HepG2 (cell line): ENCODE results near the gene AHSG. TPM values are rescaled to one million over a fixed set of nuclear protein-coding genes. Genes with fewer than 3 reads are reported as not detected.

Experiments used
- DNMT1 ChIP-seq: sonication (generic); formaldehyde crosslinking; IDR thresholded peaks from 2 replicates; pipeline ENCODE4 v1.5.1; 2020; ENCODE audit warnings: mild to moderate bottlenecking, missing genetic modification reagents
- E2F5 ChIP-seq: sonication (generic); formaldehyde crosslinking; conservative IDR thresholded peaks from 2 replicates; pipeline ENCODE4 v1.4.0; 2020; ENCODE audit warnings: missing genetic modification reagents
- HDAC6 ChIP-seq: fragments of 200-600 bp; sonication (generic); IDR thresholded peaks from 2 replicates; pipeline ENCODE4 v1.7.0; 2017; ENCODE audit warnings: mild to moderate bottlenecking, antibody characterized with exemption, low read length, low read depth
- HMGXB4 ChIP-seq, 2 experiments: sonication (generic) in 1 of 2; formaldehyde crosslinking in 1 of 2; IDR thresholded peaks; 2 replicates each; pipeline versions ENCODE4 v1.4.0 to v1.6.1; 2018 to 2020; ENCODE audit warnings: missing genetic modification reagents in 2 of 2, borderline replicate concordance in 1 of 2, low read depth in 1 of 2, mild to moderate bottlenecking in 1 of 2, missing biosample characterization in 1 of 2
- KAT7 ChIP-seq: IDR thresholded peaks from 2 replicates; pipeline ENCODE4 v1.6.1; 2018; ENCODE audit warnings: borderline replicate concordance, missing compliant biosample characterization
- KDM4B ChIP-seq: sonication (generic); formaldehyde crosslinking; IDR thresholded peaks from 2 replicates; pipeline ENCODE4 v1.4.0; 2020; ENCODE audit warnings: missing genetic modification reagents
- KLF11 ChIP-seq: IDR thresholded peaks from 2 replicates; pipeline ENCODE4 v1.6.1; 2016; ENCODE audit warnings: missing compliant biosample characterization
- MIER3 ChIP-seq: IDR thresholded peaks from 2 replicates; pipeline ENCODE4 v1.6.1; 2016; ENCODE audit warnings: missing compliant biosample characterization, borderline replicate concordance
- MXD4 ChIP-seq: IDR thresholded peaks from 2 replicates; pipeline ENCODE4 v1.6.1; 2016; ENCODE audit warnings: mild to moderate bottlenecking, missing biosample characterization, missing genetic modification reagents
- NFKB2 ChIP-seq: sonication (generic); formaldehyde crosslinking; IDR thresholded peaks from 2 replicates; pipeline ENCODE4 v1.4.0; 2020; ENCODE audit warnings: missing genetic modification reagents, borderline replicate concordance
- NPAS2 ChIP-seq: sonication (generic); formaldehyde crosslinking; IDR thresholded peaks from 2 replicates; pipeline ENCODE4 v1.8.0; 2022; ENCODE audit warnings: mild to moderate bottlenecking, missing genetic modification reagents, borderline replicate concordance
- TCF12 ChIP-seq, 2 experiments: fragments of 450-650 bp in 1 of 2; sonication (generic) in 1 of 2; formaldehyde crosslinking in 1 of 2; IDR thresholded peaks; 2 replicates each; pipeline versions ENCODE4 v1.6.1 to v1.8.0; 2017 to 2022; ENCODE audit warnings: antibody characterized with exemption in 1 of 2, mild to moderate bottlenecking in 1 of 2, missing genetic modification reagents in 1 of 2, moderate library complexity in 1 of 2
- TOE1 ChIP-seq: sonication (generic); formaldehyde crosslinking; IDR thresholded peaks from 2 replicates; pipeline ENCODE4 v1.4.0; 2020; ENCODE audit warnings: mild to moderate bottlenecking, missing genetic modification reagents
- YY1 ChIP-seq: IDR thresholded peaks from 2 replicates; pipeline ENCODE4 v1.6.1; 2011; ENCODE audit warnings: low read length, low read depth, moderate library complexity, mild to moderate bottlenecking; ENCODE audit not compliant: insufficient read depth, insufficient replicate concordance
- ZMYM3 ChIP-seq: sonication (generic); formaldehyde crosslinking; IDR thresholded peaks from 2 replicates; pipeline ENCODE4 v1.5.1; 2020; ENCODE audit warnings: mild to moderate bottlenecking, missing genetic modification reagents
- ZNF33B ChIP-seq: sonication (generic); formaldehyde crosslinking; IDR thresholded peaks from 2 replicates; pipeline ENCODE4 v1.5.1; 2020; ENCODE audit warnings: mild to moderate bottlenecking, missing genetic modification reagents
- ZNF343 ChIP-seq: sonication (generic); formaldehyde crosslinking; IDR thresholded peaks from 2 replicates; pipeline ENCODE4 v1.4.0; 2020; ENCODE audit warnings: mild to moderate bottlenecking, missing genetic modification reagents
- ZNF503 ChIP-seq: sonication (generic); formaldehyde crosslinking; IDR thresholded peaks from 2 replicates; pipeline ENCODE4 v1.4.0; 2020; ENCODE audit warnings: missing genetic modification reagents
- ZNF547 ChIP-seq: sonication (generic); formaldehyde crosslinking; IDR thresholded peaks from 2 replicates; pipeline ENCODE4 v1.5.1; 2020; ENCODE audit warnings: mild to moderate bottlenecking, missing genetic modification reagents
- polyA plus RNA-seq, 8 experiments: library from polyadenylated mRNA; depleted of rRNA in 3 of 8; stranded (reverse) in 7 of 8; unstranded in 1 of 8; fragments of >200 nt; fragmentation: Illumina TruSeq in 4 of 8; extraction: Trizol in 4 of 8; gene quantifications; 2 replicates each; pipeline versions ENCODE4 v1.2.1 to v1.2.3, GENCODE V29; 2011 to 2016; ENCODE audit warnings: low read depth in 4 of 8, missing spikeins in 1 of 8, mixed read lengths in 1 of 8; ENCODE audit not compliant: insufficient read depth in 1 of 8
- total RNA-seq, 5 experiments: library from RNA; depleted of rRNA; stranded (reverse); fragments of >200 nt; fragmentation: Illumina TruSeq; extraction: Trizol; gene quantifications; 2 replicates each; pipeline ENCODE4 v1.2.3, GENCODE V29; 2016; ENCODE audit warnings: low read depth in 1 of 5
- TF ChIP-seq, protein P1 (sequence below): sonication (generic); formaldehyde crosslinking; IDR thresholded peaks from 2 replicates; pipeline ENCODE4 v1.5.0; 2020; ENCODE audit warnings: mild to moderate bottlenecking, missing genetic modification reagents, moderate library complexity
- TF ChIP-seq, protein P2 (sequence below): sonication (generic); formaldehyde crosslinking; IDR thresholded peaks from 2 replicates; pipeline ENCODE4 v1.5.0; 2020; ENCODE audit warnings: missing genetic modification reagents, mild to moderate bottlenecking, borderline replicate concordance

AHSG gene
- total and polyA plus RNA-seq, 2 of the 13 experiments (the other 11 are each of a cell fraction or from before 2014, with no cell fraction given), result 2,043 to 19,152 TPM

- TF ChIP-seq HMGXB4 (CRISPR knock-in tag; IDR thresholded peaks at IDR 0.05; ENCODE audit: borderline replicate concordance in 1 of 2, low read depth in 1 of 2) (0 out of 4 replicates have a peak, but pooled peaks of 1 of the 2 experiments have one; percentile 20), ZNF547 (peak; percentile 63), ZNF503 (CRISPR knock-in tag) (no peak), YY1 (peak; percentile 21), KDM4B (CRISPR knock-in tag) (no peak), NPAS2 (CRISPR knock-in tag) (no peak), E2F5 (CRISPR knock-in tag) (no peak), TOE1 (CRISPR knock-in tag) (no peak; the same call in 1 of the 2 replicates), KAT7 (CRISPR knock-in tag) (no peak), DNMT1 (CRISPR knock-in tag) (no peak), TCF12 (IDR thresholded peaks at IDR 0.05) (no peak), TCF12 (CRISPR knock-in tag; IDR thresholded peaks at IDR 0.05) (peak; percentile 62; the same call in 1 of the 2 replicates), ZNF33B (0 out of 2 replicates have a peak, but pooled peaks have one; percentile 11), MIER3 (CRISPR knock-in tag) (0 out of 2 replicates have a peak, but pooled peaks have one; percentile 64), NFKB2 (CRISPR knock-in tag) (peak; percentile 98), KLF11 (CRISPR knock-in tag) (0 out of 2 replicates have a peak, but pooled peaks have one; percentile 10), HDAC6 (no peak), ZMYM3 (CRISPR knock-in tag) (no peak), ZNF343 (0 out of 2 replicates have a peak, but pooled peaks have one; percentile 52), MXD4 (CRISPR knock-in tag) (0 out of 2 replicates have a peak, but pooled peaks have one; percentile 7)
- TF ChIP-seq, protein P1, sequence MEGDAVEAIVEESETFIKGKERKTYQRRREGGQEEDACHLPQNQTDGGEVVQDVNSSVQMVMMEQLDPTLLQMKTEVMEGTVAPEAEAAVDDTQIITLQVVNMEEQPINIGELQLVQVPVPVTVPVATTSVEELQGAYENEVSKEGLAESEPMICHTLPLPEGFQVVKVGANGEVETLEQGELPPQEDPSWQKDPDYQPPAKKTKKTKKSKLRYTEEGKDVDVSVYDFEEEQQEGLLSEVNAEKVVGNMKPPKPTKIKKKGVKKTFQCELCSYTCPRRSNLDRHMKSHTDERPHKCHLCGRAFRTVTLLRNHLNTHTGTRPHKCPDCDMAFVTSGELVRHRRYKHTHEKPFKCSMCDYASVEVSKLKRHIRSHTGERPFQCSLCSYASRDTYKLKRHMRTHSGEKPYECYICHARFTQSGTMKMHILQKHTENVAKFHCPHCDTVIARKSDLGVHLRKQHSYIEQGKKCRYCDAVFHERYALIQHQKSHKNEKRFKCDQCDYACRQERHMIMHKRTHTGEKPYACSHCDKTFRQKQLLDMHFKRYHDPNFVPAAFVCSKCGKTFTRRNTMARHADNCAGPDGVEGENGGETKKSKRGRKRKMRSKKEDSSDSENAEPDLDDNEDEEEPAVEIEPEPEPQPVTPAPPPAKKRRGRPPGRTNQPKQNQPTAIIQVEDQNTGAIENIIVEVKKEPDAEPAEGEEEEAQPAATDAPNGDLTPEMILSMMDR (CRISPR knock-in tag), result no peak; the same call in none of the 2 replicates
- TF ChIP-seq, protein P2, sequence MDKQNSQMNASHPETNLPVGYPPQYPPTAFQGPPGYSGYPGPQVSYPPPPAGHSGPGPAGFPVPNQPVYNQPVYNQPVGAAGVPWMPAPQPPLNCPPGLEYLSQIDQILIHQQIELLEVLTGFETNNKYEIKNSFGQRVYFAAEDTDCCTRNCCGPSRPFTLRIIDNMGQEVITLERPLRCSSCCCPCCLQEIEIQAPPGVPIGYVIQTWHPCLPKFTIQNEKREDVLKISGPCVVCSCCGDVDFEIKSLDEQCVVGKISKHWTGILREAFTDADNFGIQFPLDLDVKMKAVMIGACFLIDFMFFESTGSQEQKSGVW (CRISPR knock-in tag), result peak; percentile 11; the same call in 1 of the 2 replicates
Measured at GRCh38 chr3:186620213-186621092, 7.6 kb downstream of the AHSG start (continued).
